Retinal pigment epithelial cell (primary cell): ENCODE data around the gene KCND1.

Experiments
- DNase-seq: peaks from one replicate; pipeline ENCODE4 v3.0.0-alpha.2; 2010; ENCODE audit warnings: low read depth
- H3K4me3 ChIP-seq: 2 replicates; pipeline ENCODE4 v1.5.1; 2011; ENCODE audit warnings: mild to moderate bottlenecking, low read length, control low read depth, moderate library complexity
- TF ChIP-seq, protein P1 (sequence below): conservative IDR thresholded peaks from 2 replicates; pipeline ENCODE4 v1.5.1; 2011; ENCODE audit warnings: low read depth, low read length, control low read depth, inconsistent platforms

The KCND1 gene

DNA sequence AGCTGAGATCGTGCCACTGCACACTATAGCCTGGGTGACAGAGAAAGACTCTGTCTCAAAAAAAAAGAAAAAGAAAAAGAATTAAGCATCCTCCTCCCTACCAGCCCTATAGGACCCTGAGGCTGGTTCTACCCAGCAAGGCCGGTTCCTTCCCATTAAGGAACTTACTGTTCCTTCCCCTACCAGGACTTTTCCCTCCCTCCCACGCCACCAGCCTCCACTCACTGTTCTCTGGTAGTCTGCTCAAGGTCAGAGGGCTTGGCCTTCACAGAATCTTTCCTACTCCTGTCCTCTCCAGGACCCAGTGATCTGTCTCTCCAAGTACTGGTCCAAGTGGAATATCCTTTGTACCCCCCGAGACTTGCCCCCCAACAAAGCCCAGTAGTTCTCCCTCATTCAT lies 29.0 kb upstream of the KCND1 start:
- no peak overlapping the region for H3K4me3 ChIP-seq
- no peak for DNase-seq
- TF ChIP-seq, protein P1, sequence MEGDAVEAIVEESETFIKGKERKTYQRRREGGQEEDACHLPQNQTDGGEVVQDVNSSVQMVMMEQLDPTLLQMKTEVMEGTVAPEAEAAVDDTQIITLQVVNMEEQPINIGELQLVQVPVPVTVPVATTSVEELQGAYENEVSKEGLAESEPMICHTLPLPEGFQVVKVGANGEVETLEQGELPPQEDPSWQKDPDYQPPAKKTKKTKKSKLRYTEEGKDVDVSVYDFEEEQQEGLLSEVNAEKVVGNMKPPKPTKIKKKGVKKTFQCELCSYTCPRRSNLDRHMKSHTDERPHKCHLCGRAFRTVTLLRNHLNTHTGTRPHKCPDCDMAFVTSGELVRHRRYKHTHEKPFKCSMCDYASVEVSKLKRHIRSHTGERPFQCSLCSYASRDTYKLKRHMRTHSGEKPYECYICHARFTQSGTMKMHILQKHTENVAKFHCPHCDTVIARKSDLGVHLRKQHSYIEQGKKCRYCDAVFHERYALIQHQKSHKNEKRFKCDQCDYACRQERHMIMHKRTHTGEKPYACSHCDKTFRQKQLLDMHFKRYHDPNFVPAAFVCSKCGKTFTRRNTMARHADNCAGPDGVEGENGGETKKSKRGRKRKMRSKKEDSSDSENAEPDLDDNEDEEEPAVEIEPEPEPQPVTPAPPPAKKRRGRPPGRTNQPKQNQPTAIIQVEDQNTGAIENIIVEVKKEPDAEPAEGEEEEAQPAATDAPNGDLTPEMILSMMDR: no peak

DNA sequence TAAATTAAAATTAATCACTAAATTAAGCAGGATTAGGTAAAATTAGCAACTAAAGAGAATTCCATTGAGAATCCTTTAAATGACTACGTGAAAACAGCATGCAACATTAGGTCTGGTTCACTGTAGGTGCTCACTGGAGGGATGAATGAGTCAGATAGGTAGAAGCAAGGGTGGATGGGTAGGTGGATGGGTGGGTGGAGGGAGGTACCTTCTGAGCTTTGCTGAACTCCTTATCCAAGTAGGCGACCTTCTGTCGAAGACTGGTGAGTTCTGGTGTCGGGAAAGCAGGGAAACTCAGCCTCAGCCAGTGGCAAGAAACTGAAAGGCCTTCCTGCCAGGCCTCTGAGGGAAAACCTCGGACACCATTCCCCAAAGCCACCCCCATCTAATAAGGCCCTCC lies 27.4 kb upstream of the KCND1 start:
- DNase-seq: no peak
- TF ChIP-seq, protein P1: no peak
- H3K4me3 ChIP-seq: no peak overlapping the region

GRCh38 chrX:48998391-48998790 lies 26.7 kb upstream of the KCND1 start:
- TF ChIP-seq, protein P1: no peak
- no peak for DNase-seq
- no peak overlapping the region for H3K4me3 ChIP-seq

DNA sequence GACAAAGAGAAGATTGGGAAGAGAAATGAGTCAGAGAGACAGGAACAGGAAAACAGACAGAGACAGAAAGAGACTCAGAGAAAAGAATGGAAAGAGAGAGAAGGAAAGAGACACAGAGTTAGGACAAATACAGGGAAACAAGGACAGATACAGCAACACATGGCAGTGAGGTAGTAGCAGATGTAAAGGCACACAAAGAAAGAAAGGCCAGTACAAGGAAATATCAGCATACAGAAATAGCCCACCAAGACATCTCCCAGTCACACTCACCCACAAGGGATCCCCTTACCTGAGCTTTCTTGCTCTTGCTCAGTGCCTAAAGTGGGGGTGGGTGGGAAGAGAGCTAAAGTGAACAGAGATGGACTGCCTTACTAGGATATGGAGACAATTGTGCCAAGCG lies 26.2 kb upstream of the KCND1 start:
- no peak for DNase-seq
- no peak overlapping the region for H3K4me3 ChIP-seq
- TF ChIP-seq, protein P1: no peak

- no peak for DNase-seq
- H3K4me3 ChIP-seq: no peak overlapping the region
- TF ChIP-seq, protein P1: no peak
Observed at GRCh38 chrX:48997455-48997854, 25.8 kb upstream of the KCND1 start.

- no peak overlapping the region for H3K4me3 ChIP-seq
- TF ChIP-seq, protein P1: no peak
- no peak for DNase-seq
Observed at GRCh38 chrX:48996969-48997368, 25.3 kb upstream of the KCND1 start.

- TF ChIP-seq, protein P1: no peak
- no peak for DNase-seq
- no peak overlapping the region for H3K4me3 ChIP-seq
Observed at GRCh38 chrX:48992341-48992740, 20.7 kb upstream of the KCND1 start.
